PC-9 (cell line): Measurements from ENCODE around the gene CD72.

ENCODE experiments used
- CTCF ChIP-seq: fragments of 200-600 bp; sonication (generic); conservative IDR thresholded peaks from 2 replicates; pipeline ENCODE4 v1.6.1; 2017; ENCODE audit warnings: mixed run types, antibody characterized with exemption, mild to moderate bottlenecking, moderate library complexity
- EZH2 ChIP-seq: fragments of 200-600 bp; sonication (generic); IDR thresholded peaks from 2 replicates; pipeline ENCODE4 v1.8.0; 2017; ENCODE audit warnings: antibody characterized with exemption, low read depth

GRCh38 chr9:35661756-35662350 is 43.6 kb upstream of the CD72 start:
- TF ChIP-seq CTCF = no peak
- no peak for TF ChIP-seq EZH2
